Panc1 (cell line): ENCODE data around the gene CMIP.
"Not testable (repeated sequence)": the region's sequence is repeated elsewhere in the genome, so short reads cannot be mapped to it uniquely, and the experiment has no call there.

Experiments
- CTCF ChIP-seq: fragments of 450-650 bp; IDR thresholded peaks from 2 replicates; pipeline ENCODE4 v1.5.1; 2017; ENCODE audit warnings: mild to moderate bottlenecking
- POLR2AphosphoS5 ChIP-seq: IDR thresholded peaks from 2 replicates; pipeline ENCODE4 v1.6.1; 2012; ENCODE audit warnings: mild to moderate bottlenecking, low read depth, low read length, moderate library complexity

GRCh38 chr16:81741430-81741770 is 296.8 kb downstream of the CMIP start:
- TF ChIP-seq CTCF, POLR2AphosphoS5: not testable (repeated sequence)
